Calu3 (cell line): ENCODE results near the gene MRPL58. TPM values are rescaled to one million over a fixed set of nuclear protein-coding genes. Genes with fewer than 3 reads are reported as not detected.
A peak's percentile ranks its signal among the peaks of the same experiment; 100 is the strongest.

Experiments used
- BruUV-seq: library from RNA; stranded (reverse); fragments of 400-500 nt; replicated peaks from 2 replicates; lab custom pipeline; 2021; lab: Mats Ljungman, UMichigan
- CTCF ChIA-PET: fragments of 300-600 bp; sonication (Branson Sonifier 250); formaldehyde crosslinking; loops from one replicate; lab custom pipeline; 2022; ENCODE audit warnings: antibody characterized with exemption; lab: Charles Lee
- DNase-seq: peaks from one replicate; pipeline ENCODE4 v3.0.0; 2022
- H3K27ac Mint-ChIP-seq: one replicate; pipeline ENCODE4 v1.8.0; 2022; ENCODE audit warnings: mixed read lengths; ENCODE audit not compliant: unreplicated experiment
- H3K27me3 Mint-ChIP-seq: one replicate; pipeline ENCODE4 v1.8.0; 2022; ENCODE audit warnings: mixed read lengths; ENCODE audit not compliant: unreplicated experiment
- H3K36me3 Mint-ChIP-seq: one replicate; pipeline ENCODE4 v1.8.0; 2022; ENCODE audit warnings: mild to moderate bottlenecking, moderate library complexity, mixed read lengths; ENCODE audit not compliant: insufficient read depth, unreplicated experiment
- H3K4me1 Mint-ChIP-seq: one replicate; pipeline ENCODE4 v1.8.0; 2022; ENCODE audit warnings: mild to moderate bottlenecking, low read depth, mixed read lengths; ENCODE audit not compliant: unreplicated experiment
- H3K4me3 Mint-ChIP-seq: one replicate; pipeline ENCODE4 v1.8.0; 2022; ENCODE audit warnings: mild to moderate bottlenecking, low read depth, moderate library complexity, mixed read lengths; ENCODE audit not compliant: unreplicated experiment
- H3K9me3 Mint-ChIP-seq: one replicate; pipeline ENCODE4 v1.8.0; 2022; ENCODE audit warnings: low read depth, mixed read lengths; ENCODE audit not compliant: unreplicated experiment
- intact Hi-C: fragments of 100-400 bp; cut with micrococcal nuclease; formaldehyde crosslinking; loops from one replicate; pipeline ENCODE4 v1.10.0; 2022; ENCODE audit not compliant: unreplicated experiment
- total RNA-seq: library from RNA; stranded (reverse); gene quantifications from 2 replicates; pipeline ENCODE4 v1.2.3, GENCODE V29; 2022
- TF ChIP-seq, protein P1 (sequence below): fragments of 200-600 bp; IDR thresholded peaks from one replicate; pipeline ENCODE4 v1.8.0; 2022; ENCODE audit warnings: antibody characterized with exemption; ENCODE audit not compliant: unreplicated experiment

The MRPL58 gene
- total RNA-seq, 1 experiment from 2014 or later = 49.0 TPM

DNA sequence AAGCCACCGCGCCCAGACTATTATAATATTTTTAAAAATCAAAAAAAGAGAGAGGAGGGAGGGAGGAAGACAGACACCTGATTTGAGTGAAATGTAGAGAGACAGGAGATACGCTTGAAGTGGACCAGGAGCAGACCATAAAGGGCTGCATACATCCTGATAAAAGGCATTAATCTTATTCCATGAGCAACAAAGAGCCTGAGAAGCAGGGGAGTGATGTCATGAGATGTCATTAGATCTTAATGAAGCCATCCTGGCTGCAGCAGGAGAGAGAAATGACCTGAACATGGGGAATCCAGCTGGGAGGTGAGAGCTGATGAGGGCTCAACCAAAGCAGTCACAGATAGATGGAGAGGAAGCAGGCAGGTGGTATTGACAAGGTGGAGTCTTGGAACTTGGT lies 34.7 kb upstream of the MRPL58 start:
- H3K4me1 Mint-ChIP-seq = peaks cover 22% of the 10 kb centered on the region
- no peaks in the 10 kb centered on the region for H3K27me3 Mint-ChIP-seq
- H3K27ac Mint-ChIP-seq = no peak overlapping the region
- no peak overlapping the region for H3K4me3 Mint-ChIP-seq
- no TSS peak for BruUV-seq
- intact Hi-C loops = no loop called here
- no peaks in the 10 kb centered on the region for H3K9me3 Mint-ChIP-seq
- TF ChIP-seq, protein P1, sequence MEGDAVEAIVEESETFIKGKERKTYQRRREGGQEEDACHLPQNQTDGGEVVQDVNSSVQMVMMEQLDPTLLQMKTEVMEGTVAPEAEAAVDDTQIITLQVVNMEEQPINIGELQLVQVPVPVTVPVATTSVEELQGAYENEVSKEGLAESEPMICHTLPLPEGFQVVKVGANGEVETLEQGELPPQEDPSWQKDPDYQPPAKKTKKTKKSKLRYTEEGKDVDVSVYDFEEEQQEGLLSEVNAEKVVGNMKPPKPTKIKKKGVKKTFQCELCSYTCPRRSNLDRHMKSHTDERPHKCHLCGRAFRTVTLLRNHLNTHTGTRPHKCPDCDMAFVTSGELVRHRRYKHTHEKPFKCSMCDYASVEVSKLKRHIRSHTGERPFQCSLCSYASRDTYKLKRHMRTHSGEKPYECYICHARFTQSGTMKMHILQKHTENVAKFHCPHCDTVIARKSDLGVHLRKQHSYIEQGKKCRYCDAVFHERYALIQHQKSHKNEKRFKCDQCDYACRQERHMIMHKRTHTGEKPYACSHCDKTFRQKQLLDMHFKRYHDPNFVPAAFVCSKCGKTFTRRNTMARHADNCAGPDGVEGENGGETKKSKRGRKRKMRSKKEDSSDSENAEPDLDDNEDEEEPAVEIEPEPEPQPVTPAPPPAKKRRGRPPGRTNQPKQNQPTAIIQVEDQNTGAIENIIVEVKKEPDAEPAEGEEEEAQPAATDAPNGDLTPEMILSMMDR = no peak
- no peak for DNase-seq
- CTCF ChIA-PET = no interaction called here
- H3K36me3 Mint-ChIP-seq = peaks cover 26% of the 10 kb centered on the region

DNA sequence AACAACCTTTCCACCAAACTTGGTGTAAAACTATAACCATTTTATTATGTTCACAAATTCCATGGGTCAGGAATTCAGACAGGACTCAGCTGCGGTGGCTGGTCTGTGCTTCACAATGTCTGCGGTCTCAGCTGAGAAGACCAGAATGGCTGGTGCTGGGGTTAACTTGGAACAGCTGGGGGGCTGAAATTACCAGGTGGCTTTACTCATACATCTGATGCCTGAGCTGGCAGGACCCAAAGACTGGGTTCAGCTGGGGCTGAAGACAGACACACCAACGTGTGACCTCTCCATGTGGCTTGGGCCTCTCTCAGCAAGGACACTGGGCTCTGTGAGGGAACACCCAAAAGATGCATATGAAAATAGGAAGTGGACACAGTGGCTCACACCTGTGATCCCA lies 34.2 kb upstream of the MRPL58 start:
- intact Hi-C loops = no loop called here
- CTCF ChIA-PET = no interaction called here
- H3K27ac Mint-ChIP-seq = no peak overlapping the region
- DNase-seq = no peak
- peaks cover 25% of the 10 kb centered on the region for H3K36me3 Mint-ChIP-seq
- BruUV-seq = no TSS peak
- H3K4me1 Mint-ChIP-seq = peaks cover 19% of the 10 kb centered on the region
- H3K27me3 Mint-ChIP-seq = no peaks in the 10 kb centered on the region
- H3K4me3 Mint-ChIP-seq = no peak overlapping the region
- H3K9me3 Mint-ChIP-seq = no peaks in the 10 kb centered on the region
- TF ChIP-seq, protein P1 = no peak

DNA sequence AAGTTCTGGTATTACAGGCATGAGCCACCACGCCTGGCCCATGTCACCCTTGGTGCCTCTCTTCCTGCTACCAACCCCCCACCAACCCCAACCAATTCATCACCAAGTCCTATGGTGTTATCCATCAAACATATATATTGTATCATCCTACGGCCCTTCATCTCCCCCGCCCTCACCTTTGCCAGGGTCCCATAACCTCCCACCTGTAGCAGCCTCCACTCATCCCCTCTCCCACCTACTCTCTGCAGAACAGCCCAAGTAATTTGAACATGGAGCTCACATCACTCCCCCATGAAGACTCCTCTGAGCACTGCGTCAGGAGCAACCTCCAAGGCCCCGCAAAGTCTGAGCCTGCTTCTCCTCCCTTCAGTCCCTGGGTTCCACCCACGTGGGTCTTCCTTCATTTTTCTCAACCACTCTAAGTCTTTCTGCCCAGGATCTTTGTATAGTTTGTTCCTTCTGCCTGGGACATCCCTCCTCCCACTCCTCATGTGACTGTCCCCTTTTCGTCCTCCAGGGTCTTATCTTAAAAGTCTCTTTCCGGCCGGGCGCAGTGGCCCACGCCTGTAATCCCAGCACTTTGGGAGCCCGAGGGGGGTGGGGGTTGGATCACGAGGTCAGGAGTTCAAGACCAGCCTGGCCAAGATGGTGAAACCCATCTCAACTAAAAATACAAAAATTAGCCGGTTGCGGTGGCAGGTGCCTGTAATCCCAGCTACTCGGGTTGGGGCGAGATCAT lies 32.9 kb upstream of the MRPL58 start:
- TF ChIP-seq, protein P1 = no peak
- intact Hi-C loops = no loop called here
- BruUV-seq = no TSS peak

DNA sequence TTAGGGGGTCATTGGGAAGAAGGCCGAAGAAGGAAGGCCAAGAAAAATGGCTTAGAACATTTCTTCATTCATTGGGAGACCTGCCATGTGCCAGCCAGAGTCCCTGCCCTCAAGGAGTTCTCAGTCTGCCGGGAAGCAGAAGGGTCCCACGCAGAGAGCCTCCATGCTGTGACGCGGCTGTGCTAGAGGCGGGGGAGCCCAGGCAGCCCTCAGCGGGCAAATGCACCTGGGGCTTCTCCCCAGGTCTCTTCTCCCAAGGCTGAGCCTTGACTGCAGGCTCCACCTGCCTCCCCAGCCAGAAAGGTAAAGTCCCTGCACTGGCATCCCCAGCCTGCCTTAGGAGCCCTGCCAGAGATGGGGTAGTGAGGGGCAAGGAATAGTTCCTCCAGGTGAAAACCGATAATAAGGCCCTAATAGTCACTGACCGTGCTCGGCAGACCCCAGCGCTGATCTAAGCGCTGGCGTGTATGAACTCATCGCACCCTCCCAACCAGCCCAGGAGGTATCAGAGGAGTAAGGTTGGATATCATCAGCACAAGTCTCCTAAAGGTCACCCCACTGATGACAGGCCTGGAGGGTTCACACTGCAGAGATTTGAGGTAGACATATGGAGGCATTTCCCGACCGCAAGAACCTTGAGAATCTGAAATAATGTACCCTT lies 31.0 kb upstream of the MRPL58 start:
- CTCF ChIA-PET = no interaction called here
- no peaks in the 10 kb centered on the region for H3K9me3 Mint-ChIP-seq
- H3K36me3 Mint-ChIP-seq = peaks cover 18% of the 10 kb centered on the region
- TF ChIP-seq, protein P1 = no peak
- no peak for DNase-seq
- intact Hi-C loops = no loop called here
- peaks cover 30% of the 10 kb centered on the region for H3K4me1 Mint-ChIP-seq
- H3K27ac Mint-ChIP-seq = peak overlapping the region; percentile 82
- BruUV-seq = TSS peak; percentile 87
- H3K27me3 Mint-ChIP-seq = no peaks in the 10 kb centered on the region
- peak overlapping the region; percentile 79 for H3K4me3 Mint-ChIP-seq

More for the DNA sequence above, 32.9 kb upstream of the MRPL58 start:
- no peaks in the 10 kb centered on the region for H3K27me3 Mint-ChIP-seq
- no peak for DNase-seq
- H3K27ac Mint-ChIP-seq = no peak overlapping the region
- no peak overlapping the region for H3K4me3 Mint-ChIP-seq
- H3K9me3 Mint-ChIP-seq = no peaks in the 10 kb centered on the region
- H3K4me1 Mint-ChIP-seq = peaks cover 30% of the 10 kb centered on the region
- CTCF ChIA-PET = interaction anchor here (0.7 kb wide), 1 partner anchor 17 kb away, joined by 4 read pairs; no protein-coding TSS in a partner anchor
- peaks cover 24% of the 10 kb centered on the region for H3K36me3 Mint-ChIP-seq
